Lower leg skin (tissue), 4 donors: ENCODE data around the gene PTPRN2. TPM values are rescaled to one million over a fixed set of nuclear protein-coding genes. Genes with fewer than 3 reads are reported as not detected.

ENCODE experiments used
- DNase-seq, 2 donors: peaks; one replicate each; pipeline ENCODE4 v3.0.0-alpha.2; 2019; ENCODE audit warnings: low spot score in 2 of 2
- H3K4me3 ChIP-seq: fragments of 200-600 bp; sonication (generic); 2 replicates; pipeline ENCODE4 v1.5.1; 2017; ENCODE audit warnings: mild to moderate bottlenecking, low read depth; ENCODE audit not compliant: poor library complexity, severe bottlenecking
- CTCF ChIP-seq, 3 donors: fragments of 450-650 bp; IDR thresholded peaks; one replicate each; pipeline ENCODE4 v1.5.1; 2016; ENCODE audit warnings: antibody characterized with exemption in 3 of 3, mild to moderate bottlenecking in 3 of 3, moderate library complexity in 2 of 3
- POLR2A ChIP-seq, 2 donors: fragments of 450-650 bp; IDR thresholded peaks; one replicate each; pipeline ENCODE4 v1.6.1; 2016 to 2017; ENCODE audit warnings: antibody characterized with exemption in 2 of 2, mild to moderate bottlenecking in 1 of 2, moderate library complexity in 1 of 2
- whole genome bisulfite sequencing, 2 donors: methylation state at CpG; one replicate each; pipeline ENCODE4 v1.1.5; 2018; 5-methylcytosine and 5-hydroxymethylcytosine counted together
- intact Hi-C: fragments of 100-400 bp; cut with DNase I; formaldehyde crosslinking; loops from one replicate; pipeline ENCODE4 v1.15.0; 2023; ENCODE audit warnings: low total_unique reads
- total RNA-seq, 4 donors: library from RNA; depleted of rRNA; stranded (reverse); fragments of >200 nt; gene quantifications; one replicate each; pipeline ENCODE4 v1.1.0, GENCODE V29; 2016

Gene PTPRN2
- total RNA-seq, 4 donors from 2014 or later = 0.11 to 1.6 (median 0.92) TPM

DNA sequence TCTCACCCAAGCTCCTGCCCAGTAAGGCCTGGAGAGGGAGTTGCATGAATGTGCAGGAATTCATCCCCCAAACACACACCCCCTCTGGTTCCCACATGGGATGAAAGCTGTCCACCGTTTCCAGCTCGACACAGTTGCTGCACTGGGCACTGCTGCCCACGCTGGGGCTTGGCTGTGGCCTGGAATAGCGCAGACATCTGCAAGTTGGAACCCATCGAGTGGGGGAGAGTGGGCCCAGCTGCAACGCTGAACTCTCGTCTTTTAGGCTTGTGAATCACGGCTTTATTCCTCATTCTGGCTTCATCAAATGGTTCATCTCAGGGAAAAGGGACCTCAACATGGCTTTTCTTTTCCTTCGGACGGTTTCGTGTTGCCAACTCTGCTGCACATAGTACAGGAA is 986.1 kb downstream of the PTPRN2 start:
- TF ChIP-seq CTCF (IDR thresholded peaks at IDR 0.05) (no peak), POLR2A (IDR thresholded peaks at IDR 0.05) (no peak)
- intact Hi-C loops = no loop called here
- 82 to 83% methylated on average over 11 of the region's 11 CpGs for WGBS, 2 donors
- DNase-seq = no peak
- no peak overlapping the region for H3K4me3 ChIP-seq

- intact Hi-C loops = no loop called here
- no peak for TF ChIP-seq POLR2A (IDR thresholded peaks at IDR 0.05)
- TF ChIP-seq CTCF (IDR thresholded peaks at IDR 0.05) = no peak
- WGBS, 2 donors = 81 to 82% methylated on average over 4 of the region's 4 CpGs
- DNase-seq = no peak
- H3K4me3 ChIP-seq = no peak overlapping the region
Observed at GRCh38 chr7:157599491-157599890, 988.1 kb downstream of the PTPRN2 start.

DNA sequence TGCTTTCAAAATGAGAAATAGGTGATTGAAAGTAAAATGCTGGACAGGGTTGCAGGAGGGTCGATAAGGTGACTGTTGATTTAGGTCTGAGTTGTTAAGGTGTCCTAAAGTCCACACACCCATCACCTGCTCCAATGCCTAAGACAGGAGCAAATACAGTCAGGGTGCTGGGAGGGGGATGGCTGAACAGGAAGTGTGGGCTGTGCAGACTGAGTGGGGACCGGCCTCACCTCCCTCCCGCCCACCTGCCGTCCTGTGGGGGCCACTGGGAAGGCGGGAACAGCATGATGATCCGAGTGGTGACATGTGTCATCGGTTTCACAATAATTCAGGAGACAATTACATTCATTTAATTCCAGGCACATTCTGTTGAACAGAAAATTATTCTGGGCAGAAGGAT is 990.1 kb downstream of the PTPRN2 start:
- H3K4me3 ChIP-seq = no peak overlapping the region
- DNase-seq = no peak
- intact Hi-C loops = no loop called here
- 35 to 41% methylated on average over 7 of the region's 7 CpGs for whole genome bisulfite sequencing, 2 donors
- no peak for TF ChIP-seq CTCF (IDR thresholded peaks at IDR 0.05)
- TF ChIP-seq POLR2A (IDR thresholded peaks at IDR 0.05) = no peak

DNA sequence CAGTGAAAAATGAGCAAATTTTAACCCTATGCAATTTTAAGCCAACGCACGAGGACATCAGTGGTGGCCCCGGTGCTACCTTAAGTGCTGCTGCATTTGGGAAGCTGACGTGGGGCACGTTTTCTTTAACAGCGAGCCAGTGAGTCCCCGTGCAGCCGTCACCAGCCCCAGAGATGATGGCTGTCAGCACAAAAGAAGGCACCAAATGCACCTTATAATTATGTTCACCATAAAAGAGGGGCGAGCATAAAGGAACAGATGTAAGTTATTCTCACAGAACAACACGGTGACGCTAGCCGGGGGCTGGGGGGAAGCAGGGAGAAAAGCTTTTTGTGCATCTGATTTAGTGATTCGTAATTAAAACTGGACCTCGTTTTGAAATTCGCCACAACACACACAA is 990.7 kb downstream of the PTPRN2 start:
- WGBS, 2 donors = 39 to 51% methylated on average over 15 of the region's 15 CpGs
- H3K4me3 ChIP-seq = no peak overlapping the region
- DNase-seq = no peak
- TF ChIP-seq CTCF (IDR thresholded peaks at IDR 0.05) (no peak), POLR2A (IDR thresholded peaks at IDR 0.05) (no peak)
- intact Hi-C loops = no loop called here

DNA sequence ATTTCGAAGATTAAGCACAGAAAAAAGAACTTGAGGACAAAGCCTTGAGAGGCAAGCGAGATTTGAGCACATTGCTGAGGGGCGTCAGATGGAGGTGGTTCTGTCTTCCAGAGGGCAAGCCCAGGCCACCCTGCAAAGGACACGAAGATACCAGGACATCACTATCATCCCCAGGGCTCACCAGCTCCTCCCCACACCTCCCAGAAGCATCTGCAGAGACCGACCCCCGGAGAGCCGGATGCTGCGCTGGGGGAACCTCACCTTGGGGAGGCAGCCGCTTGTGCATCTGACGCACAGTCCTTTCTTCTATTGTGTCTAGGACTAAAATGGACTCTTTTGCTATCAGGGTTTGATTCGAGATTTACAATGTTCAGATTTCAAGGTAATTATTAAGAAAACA is 991.2 kb downstream of the PTPRN2 start:
- 82 to 88% methylated on average over 11 of the region's 11 CpGs for WGBS, 2 donors
- intact Hi-C loops = no loop called here
- TF ChIP-seq POLR2A (IDR thresholded peaks at IDR 0.05) (no peak), CTCF (IDR thresholded peaks at IDR 0.05) (no peak)

GRCh38 chr7:157596026-157596425 is 991.6 kb downstream of the PTPRN2 start:
- intact Hi-C loops = no loop called here
- TF ChIP-seq CTCF (IDR thresholded peaks at IDR 0.05) (no peak), POLR2A (IDR thresholded peaks at IDR 0.05) (no peak)
- WGBS, 2 donors = 82 to 88% methylated on average over 11 of the region's 11 CpGs

More for the DNA sequence above, 991.2 kb downstream of the PTPRN2 start:
- no peak overlapping the region for H3K4me3 ChIP-seq
- DNase-seq = no peak

More at GRCh38 chr7:157596026-157596425, 991.6 kb downstream of the PTPRN2 start:
- no peak for DNase-seq
- H3K4me3 ChIP-seq = no peak overlapping the region
